ENCODE results near the gene AR.

Gene AR

GRCh38 chrX:67536564-67536963 lies 7.3 kb upstream of the AR start:
- Histone ChIP-seq H3K4me3 (ENCODE audit: low read length, poor library complexity, severe bottlenecking) (no peak overlapping the region), H3K36me3 (ENCODE audit: insufficient read depth, low read length) (no peaks in the 10 kb centered on the region), H3K4me1 (ENCODE audit: insufficient read depth, low read length, poor library complexity, severe bottlenecking) (no peaks in the 10 kb centered on the region), H3K79me2 (ENCODE audit: insufficient read depth, low read length) (no peaks in the 10 kb centered on the region), H4K20me1 (ENCODE audit: insufficient read depth, low read length, poor library complexity, severe bottlenecking) (no peaks in the 10 kb centered on the region), H2AFZ (ENCODE audit: low read length) (no peak overlapping the region), H3K9me2 (replicated peaks; ENCODE audit: low read depth, low read length) (no peaks in the 10 kb centered on the region), H3K9me3 (ENCODE audit: insufficient read depth, low read depth, low read length) (no peaks in the 10 kb centered on the region), H3K27me3 (ENCODE audit: insufficient read depth, low read length, poor library complexity, severe bottlenecking) (no peaks in the 10 kb centered on the region), H3K4me2 (ENCODE audit: low read depth, low read length, poor library complexity, severe bottlenecking) (no peak overlapping the region), H3F3A (ENCODE audit: low read depth) (no peaks in the 10 kb centered on the region), H3K9ac (ENCODE audit: low read depth, low read length, poor library complexity, severe bottlenecking) (no peak overlapping the region)
- TF ChIP-seq EZH2phosphoT487 (IDR thresholded peaks at IDR 0.05; ENCODE audit: borderline replicate concordance) (no peak), CTCF (conservative IDR thresholded peaks at IDR 0.05; ENCODE audit: low read length) (no peak)

- TF ChIP-seq CTCF (conservative IDR thresholded peaks at IDR 0.05; ENCODE audit: low read length) (no peak), EZH2phosphoT487 (IDR thresholded peaks at IDR 0.05; ENCODE audit: borderline replicate concordance) (no peak)
Measured at GRCh38 chrX:67538383-67538782, 5.4 kb upstream of the AR start.

GRCh38 chrX:67544281-67545035 lies 637 bp downstream of the AR start:
- Histone ChIP-seq H3K4me3 (ENCODE audit: low read length, poor library complexity, severe bottlenecking) (no peak overlapping the region), H3K9ac (ENCODE audit: low read depth, low read length, poor library complexity, severe bottlenecking) (no peak overlapping the region)

More at GRCh38 chrX:67538383-67538782, 5.4 kb upstream of the AR start:
- H3K9me2 ChIP-seq (replicated peaks; ENCODE audit: low read depth, low read length): no peaks in the 10 kb centered on the region
- H3K4me2 ChIP-seq (ENCODE audit: low read depth, low read length, poor library complexity, severe bottlenecking): no peak overlapping the region
- H3K9ac ChIP-seq (ENCODE audit: low read depth, low read length, poor library complexity, severe bottlenecking): no peak overlapping the region
- H3K27me3 ChIP-seq (ENCODE audit: insufficient read depth, low read length, poor library complexity, severe bottlenecking): no peaks in the 10 kb centered on the region
- no peaks in the 10 kb centered on the region for H4K20me1 ChIP-seq (ENCODE audit: insufficient read depth, low read length, poor library complexity, severe bottlenecking)
- no peaks in the 10 kb centered on the region for H3K9me3 ChIP-seq (ENCODE audit: insufficient read depth, low read depth, low read length)
- H3K36me3 ChIP-seq (ENCODE audit: insufficient read depth, low read length): no peaks in the 10 kb centered on the region
- no peaks in the 10 kb centered on the region for H3K79me2 ChIP-seq (ENCODE audit: insufficient read depth, low read length)
- no peaks in the 10 kb centered on the region for H3F3A ChIP-seq (ENCODE audit: low read depth)
- no peaks in the 10 kb centered on the region for H3K4me1 ChIP-seq (ENCODE audit: insufficient read depth, low read length, poor library complexity, severe bottlenecking)
- H3K4me3 ChIP-seq (ENCODE audit: low read length, poor library complexity, severe bottlenecking): no peak overlapping the region
- no peak overlapping the region for H2AFZ ChIP-seq (ENCODE audit: low read length)

More at GRCh38 chrX:67544281-67545035, 637 bp downstream of the AR start:
- Histone ChIP-seq H3K9me3 (ENCODE audit: insufficient read depth, low read depth, low read length) (no peaks in the 10 kb centered on the region), H3K79me2 (ENCODE audit: insufficient read depth, low read length) (no peaks in the 10 kb centered on the region), H4K20me1 (ENCODE audit: insufficient read depth, low read length, poor library complexity, severe bottlenecking) (no peaks in the 10 kb centered on the region), H3K36me3 (ENCODE audit: insufficient read depth, low read length) (no peaks in the 10 kb centered on the region), H3K4me1 (ENCODE audit: insufficient read depth, low read length, poor library complexity, severe bottlenecking) (no peaks in the 10 kb centered on the region), H3K27me3 (ENCODE audit: insufficient read depth, low read length, poor library complexity, severe bottlenecking) (no peaks in the 10 kb centered on the region), H3K9me2 (replicated peaks; ENCODE audit: low read depth, low read length) (no peaks in the 10 kb centered on the region), H3F3A (ENCODE audit: low read depth) (no peaks in the 10 kb centered on the region), H3K4me2 (ENCODE audit: low read depth, low read length, poor library complexity, severe bottlenecking) (no peak overlapping the region), H2AFZ (ENCODE audit: low read length) (no peak overlapping the region)
- TF ChIP-seq EZH2phosphoT487 (IDR thresholded peaks at IDR 0.05; ENCODE audit: borderline replicate concordance) (no peak), CTCF (conservative IDR thresholded peaks at IDR 0.05; ENCODE audit: low read length) (no peak)

Data from Loucy (cell line).